ENCODE data around the gene PLB1. TPM values are rescaled to one million over a fixed set of nuclear protein-coding genes. Genes with fewer than 3 reads are reported as not detected.

Gene PLB1
- total and polyA plus RNA-seq, 2 experiments from 2014 or later, result 0.06 to 0.21 TPM

- TF ChIP-seq, protein P1, sequence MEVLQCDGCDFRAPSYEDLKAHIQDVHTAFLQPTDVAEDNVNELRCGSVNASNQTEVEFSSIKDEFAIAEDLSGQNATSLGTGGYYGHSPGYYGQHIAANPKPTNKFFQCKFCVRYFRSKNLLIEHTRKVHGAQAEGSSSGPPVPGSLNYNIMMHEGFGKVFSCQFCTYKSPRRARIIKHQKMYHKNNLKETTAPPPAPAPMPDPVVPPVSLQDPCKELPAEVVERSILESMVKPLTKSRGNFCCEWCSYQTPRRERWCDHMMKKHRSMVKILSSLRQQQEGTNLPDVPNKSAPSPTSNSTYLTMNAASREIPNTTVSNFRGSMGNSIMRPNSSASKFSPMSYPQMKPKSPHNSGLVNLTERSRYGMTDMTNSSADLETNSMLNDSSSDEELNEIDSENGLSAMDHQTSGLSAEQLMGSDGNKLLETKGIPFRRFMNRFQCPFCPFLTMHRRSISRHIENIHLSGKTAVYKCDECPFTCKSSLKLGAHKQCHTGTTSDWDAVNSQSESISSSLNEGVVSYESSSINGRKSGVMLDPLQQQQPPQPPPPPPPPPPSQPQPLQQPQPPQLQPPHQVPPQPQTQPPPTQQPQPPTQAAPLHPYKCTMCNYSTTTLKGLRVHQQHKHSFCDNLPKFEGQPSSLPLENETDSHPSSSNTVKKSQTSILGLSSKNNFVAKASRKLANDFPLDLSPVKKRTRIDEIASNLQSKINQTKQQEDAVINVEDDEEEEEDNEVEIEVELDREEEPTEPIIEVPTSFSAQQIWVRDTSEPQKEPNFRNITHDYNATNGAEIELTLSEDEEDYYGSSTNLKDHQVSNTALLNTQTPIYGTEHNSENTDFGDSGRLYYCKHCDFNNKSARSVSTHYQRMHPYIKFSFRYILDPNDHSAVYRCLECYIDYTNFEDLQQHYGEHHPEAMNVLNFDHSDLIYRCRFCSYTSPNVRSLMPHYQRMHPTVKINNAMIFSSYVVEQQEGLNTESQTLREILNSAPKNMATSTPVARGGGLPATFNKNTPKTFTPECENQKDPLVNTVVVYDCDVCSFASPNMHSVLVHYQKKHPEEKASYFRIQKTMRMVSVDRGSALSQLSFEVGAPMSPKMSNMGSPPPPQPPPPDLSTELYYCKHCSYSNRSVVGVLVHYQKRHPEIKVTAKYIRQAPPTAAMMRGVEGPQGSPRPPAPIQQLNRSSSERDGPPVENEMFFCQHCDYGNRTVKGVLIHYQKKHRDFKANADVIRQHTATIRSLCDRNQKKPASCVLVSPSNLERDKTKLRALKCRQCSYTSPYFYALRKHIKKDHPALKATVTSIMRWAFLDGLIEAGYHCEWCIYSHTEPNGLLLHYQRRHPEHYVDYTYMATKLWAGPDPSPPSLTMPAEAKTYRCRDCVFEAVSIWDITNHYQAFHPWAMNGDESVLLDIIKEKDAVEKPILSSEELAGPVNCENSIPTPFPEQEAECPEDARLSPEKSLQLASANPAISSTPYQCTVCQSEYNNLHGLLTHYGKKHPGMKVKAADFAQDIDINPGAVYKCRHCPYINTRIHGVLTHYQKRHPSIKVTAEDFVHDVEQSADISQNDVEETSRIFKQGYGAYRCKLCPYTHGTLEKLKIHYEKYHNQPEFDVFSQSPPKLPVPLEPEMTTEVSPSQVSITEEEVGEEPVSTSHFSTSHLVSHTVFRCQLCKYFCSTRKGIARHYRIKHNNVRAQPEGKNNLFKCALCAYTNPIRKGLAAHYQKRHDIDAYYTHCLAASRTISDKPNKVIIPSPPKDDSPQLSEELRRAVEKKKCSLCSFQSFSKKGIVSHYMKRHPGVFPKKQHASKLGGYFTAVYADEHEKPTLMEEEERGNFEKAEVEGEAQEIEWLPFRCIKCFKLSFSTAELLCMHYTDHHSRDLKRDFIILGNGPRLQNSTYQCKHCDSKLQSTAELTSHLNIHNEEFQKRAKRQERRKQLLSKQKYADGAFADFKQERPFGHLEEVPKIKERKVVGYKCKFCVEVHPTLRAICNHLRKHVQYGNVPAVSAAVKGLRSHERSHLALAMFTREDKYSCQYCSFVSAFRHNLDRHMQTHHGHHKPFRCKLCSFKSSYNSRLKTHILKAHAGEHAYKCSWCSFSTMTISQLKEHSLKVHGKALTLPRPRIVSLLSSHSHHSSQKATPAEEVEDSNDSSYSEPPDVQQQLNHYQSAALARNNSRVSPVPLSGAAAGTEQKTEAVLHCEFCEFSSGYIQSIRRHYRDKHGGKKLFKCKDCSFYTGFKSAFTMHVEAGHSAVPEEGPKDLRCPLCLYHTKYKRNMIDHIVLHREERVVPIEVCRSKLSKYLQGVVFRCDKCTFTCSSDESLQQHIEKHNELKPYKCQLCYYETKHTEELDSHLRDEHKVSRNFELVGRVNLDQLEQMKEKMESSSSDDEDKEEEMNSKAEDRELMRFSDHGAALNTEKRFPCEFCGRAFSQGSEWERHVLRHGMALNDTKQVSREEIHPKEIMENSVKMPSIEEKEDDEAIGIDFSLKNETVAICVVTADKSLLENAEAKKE (CRISPR knock-in tag; IDR thresholded peaks at IDR 0.05), result no peak
- TF ChIP-seq EZH2 (IDR thresholded peaks at IDR 0.05; ENCODE audit: low read depth, unreplicated experiment) (no peak), ZNF114 (CRISPR knock-in tag; IDR thresholded peaks at IDR 0.05) (no peak)
These were observed 120.6 kb downstream of the PLB1 start (continued) for GRCh38 chr2:28616396-28616999.

DNA sequence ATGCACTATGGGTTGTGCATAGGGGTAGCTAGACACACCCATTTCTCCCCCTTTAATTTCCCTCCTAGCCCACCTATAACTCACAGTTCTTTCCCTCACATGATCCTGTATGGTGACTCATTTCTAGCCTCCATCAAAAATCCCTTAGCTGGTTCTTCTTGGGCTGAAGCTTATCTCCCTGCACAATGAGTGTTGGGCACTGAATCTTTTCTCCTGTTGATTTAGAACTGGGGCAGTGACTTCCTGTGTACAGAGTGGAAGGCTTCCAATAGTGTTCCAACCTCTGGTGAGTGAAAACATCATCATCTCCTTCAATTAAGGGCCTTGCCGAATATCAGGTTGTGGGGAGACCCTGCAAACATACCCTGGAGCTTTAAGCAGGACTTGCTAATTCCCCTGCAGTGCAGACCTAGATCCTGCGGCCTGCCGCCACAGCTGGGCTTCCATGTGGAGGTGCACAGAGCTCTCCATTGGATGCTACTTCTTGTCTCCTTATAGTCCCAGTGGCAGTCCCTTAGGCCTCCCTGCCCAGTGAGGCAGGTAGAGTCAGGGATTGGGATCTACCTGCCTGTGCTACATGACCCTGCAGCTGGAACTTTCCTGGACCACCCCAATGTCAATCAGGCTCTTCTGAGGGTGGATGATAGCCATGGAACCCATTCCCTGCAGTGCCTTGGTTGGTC lies 121.8 kb downstream of the PLB1 start:
- Mint-ChIP-seq H3K9me3 (no peaks in the 10 kb centered on the region), H3K27me3 (ENCODE audit: insufficient read depth, low read depth, poor library complexity) (no peaks in the 10 kb centered on the region)

More for the DNA sequence above, 121.8 kb downstream of the PLB1 start:
- Histone ChIP-seq H3K27ac (ENCODE audit: low read depth) (no peak overlapping the region), H3K27me3 (ENCODE audit: insufficient read depth) (no peaks in the 10 kb centered on the region), H3K36me3 (ENCODE audit: insufficient read depth) (no peaks in the 10 kb centered on the region), H3F3A (replicated peaks; ENCODE audit: low read depth) (no peaks in the 10 kb centered on the region), H2AFZ (no peak overlapping the region), H3K79me2 (replicated peaks; ENCODE audit: insufficient read depth) (no peaks in the 10 kb centered on the region), H3K4me1 (ENCODE audit: insufficient read depth) (0 out of 2 replicates have a peak, but pooled peaks cover 3% of the 10 kb centered on the region), H3K4me3 (no peak overlapping the region), H3K9me2 (ENCODE audit: insufficient read depth) (no peaks in the 10 kb centered on the region), H4K20me1 (replicated peaks; ENCODE audit: insufficient read depth) (no peaks in the 10 kb centered on the region), H3K4me2 (no peak overlapping the region)
- TF ChIP-seq ZNF331 (CRISPR knock-in tag; IDR thresholded peaks at IDR 0.05; ENCODE audit: low read depth) (no peak), EZH2 (IDR thresholded peaks at IDR 0.05; ENCODE audit: low read depth, unreplicated experiment) (no peak)
- peaks cover 14% of the 10 kb centered on the region for H3K4me1 Mint-ChIP-seq
- H3K36me3 Mint-ChIP-seq (ENCODE audit: low read depth), result no peaks in the 10 kb centered on the region
- no peak overlapping the region for H3K27ac Mint-ChIP-seq
- ATAC-seq, result no peak
- no peak for DNase-seq (ENCODE audit: low spot score)
- H3K4me3 Mint-ChIP-seq, result no peak overlapping the region
